PC-9 (cell line): ENCODE data around the gene STAG3. TPM values are rescaled to one million over a fixed set of nuclear protein-coding genes. Genes with fewer than 3 reads are reported as not detected.
"Not testable (repeated sequence)": the region's sequence is repeated elsewhere in the genome, so short reads cannot be mapped to it uniquely, and the experiment has no call there.

ENCODE experiments used
- BruUV-seq: library from RNA; stranded (reverse); fragments of 400-500 nt; replicated peaks from 2 replicates; lab custom pipeline; 2021; lab: Mats Ljungman, UMichigan
- CTCF ChIA-PET: fragments of 300-600 bp; sonication (Branson Sonifier 250); formaldehyde crosslinking; loops from one replicate; lab custom pipeline; 2022; ENCODE audit warnings: antibody characterized with exemption; lab: Charles Lee
- POLR2A ChIA-PET: fragments of 300-600 bp; sonication (Branson Sonifier 250); formaldehyde crosslinking; loops from one replicate; lab custom pipeline; 2022; ENCODE audit warnings: antibody characterized with exemption; ENCODE audit not compliant: unreplicated experiment; lab: Charles Lee
- DNase-seq, 2 experiments: peaks; one replicate each; pipeline versions ENCODE4 v3.0.0 to v3.0.0-alpha.2; 2015 to 2022; ENCODE audit warnings: mixed read lengths in 1 of 2
- H2AFZ ChIP-seq: fragments of 200-600 bp; sonication (generic); 2 replicates; pipeline ENCODE4 v1.8.1; 2017; ENCODE audit warnings: antibody characterized with exemption
- H3F3A ChIP-seq: fragments of 200-600 bp; sonication (generic); 2 replicates; pipeline ENCODE4 v1.8.1; 2017; ENCODE audit warnings: antibody characterized with exemption, mild to moderate bottlenecking, low read depth; ENCODE audit not compliant: insufficient read depth
- H3K27ac ChIP-seq: fragments of 200-600 bp; sonication (generic); 2 replicates; pipeline ENCODE4 v1.6.1; 2016; ENCODE audit warnings: mixed run types
- H3K27me3 ChIP-seq: fragments of 200-600 bp; sonication (generic); 2 replicates; pipeline ENCODE4 v1.6.1; 2016; ENCODE audit warnings: low read depth, mixed run types; ENCODE audit not compliant: insufficient read depth
- H3K36me3 ChIP-seq: fragments of 200-600 bp; sonication (generic); 2 replicates; pipeline ENCODE4 v1.6.1; 2016; ENCODE audit warnings: low read depth, mixed run types
- H3K4me1 ChIP-seq: fragments of 200-600 bp; sonication (generic); replicated peaks from 2 replicates; pipeline ENCODE4 v1.6.1; 2016; ENCODE audit warnings: mixed run types; ENCODE audit not compliant: insufficient read depth
- H3K4me2 ChIP-seq: fragments of 200-600 bp; sonication (generic); 2 replicates; pipeline ENCODE4 v1.6.1; 2017; ENCODE audit warnings: mixed run types
- H3K4me3 ChIP-seq: fragments of 200-600 bp; sonication (generic); 2 replicates; pipeline ENCODE4 v1.6.1; 2016; ENCODE audit warnings: mixed run types
- H3K79me2 ChIP-seq: fragments of 200-600 bp; sonication (generic); 2 replicates; pipeline ENCODE4 v1.6.1; 2017; ENCODE audit warnings: low read depth, mixed run types
- H3K9me2 ChIP-seq: fragments of 200-600 bp; sonication (generic); 2 replicates; pipeline ENCODE4 v1.8.1; 2017; ENCODE audit warnings: mild to moderate bottlenecking; ENCODE audit not compliant: insufficient read depth
- H3K9me3 ChIP-seq: fragments of 200-600 bp; sonication (generic); 2 replicates; pipeline ENCODE4 v1.8.1; 2016; ENCODE audit warnings: low read depth; ENCODE audit not compliant: insufficient read depth
- H4K20me1 ChIP-seq: fragments of 200-600 bp; sonication (generic); 2 replicates; pipeline ENCODE4 v1.8.1; 2017; ENCODE audit not compliant: insufficient read depth
- CTCF ChIP-seq: fragments of 200-600 bp; sonication (generic); conservative IDR thresholded peaks from 2 replicates; pipeline ENCODE4 v1.6.1; 2017; ENCODE audit warnings: mixed run types, antibody characterized with exemption, mild to moderate bottlenecking, moderate library complexity
- EZH2 ChIP-seq: fragments of 200-600 bp; sonication (generic); IDR thresholded peaks from 2 replicates; pipeline ENCODE4 v1.8.0; 2017; ENCODE audit warnings: antibody characterized with exemption, low read depth
- intact Hi-C: fragments of 100-400 bp; cut with micrococcal nuclease; formaldehyde crosslinking; loops from one replicate; pipeline ENCODE4 v1.10.0; 2022; ENCODE audit not compliant: unreplicated experiment
- total RNA-seq: library from RNA; stranded (reverse); gene quantifications from 2 replicates; pipeline ENCODE4 v1.2.3, GENCODE V29; 2021

Gene STAG3
- total RNA-seq, 1 experiment from 2014 or later: 0.83 TPM

- H3K9me2 ChIP-seq, BruUV-seq, CTCF ChIA-PET, intact Hi-C loops, H4K20me1 ChIP-seq, DNase-seq, H3K36me3 ChIP-seq, H3K4me2 ChIP-seq, POLR2A ChIA-PET, H3K9me3 ChIP-seq, H3K27ac ChIP-seq, H3K27me3 ChIP-seq, H2AFZ ChIP-seq, H3K4me3 ChIP-seq: not testable (repeated sequence)
- Histone ChIP-seq H3F3A (peaks cover 22% of the 10 kb centered on the region), H3K79me2 (peaks cover 12% of the 10 kb centered on the region), H3K4me1 (peaks cover 54% of the 10 kb centered on the region)
Measured at GRCh38 chr7:100244988-100245605, 67.4 kb downstream of the STAG3 start.

DNA sequence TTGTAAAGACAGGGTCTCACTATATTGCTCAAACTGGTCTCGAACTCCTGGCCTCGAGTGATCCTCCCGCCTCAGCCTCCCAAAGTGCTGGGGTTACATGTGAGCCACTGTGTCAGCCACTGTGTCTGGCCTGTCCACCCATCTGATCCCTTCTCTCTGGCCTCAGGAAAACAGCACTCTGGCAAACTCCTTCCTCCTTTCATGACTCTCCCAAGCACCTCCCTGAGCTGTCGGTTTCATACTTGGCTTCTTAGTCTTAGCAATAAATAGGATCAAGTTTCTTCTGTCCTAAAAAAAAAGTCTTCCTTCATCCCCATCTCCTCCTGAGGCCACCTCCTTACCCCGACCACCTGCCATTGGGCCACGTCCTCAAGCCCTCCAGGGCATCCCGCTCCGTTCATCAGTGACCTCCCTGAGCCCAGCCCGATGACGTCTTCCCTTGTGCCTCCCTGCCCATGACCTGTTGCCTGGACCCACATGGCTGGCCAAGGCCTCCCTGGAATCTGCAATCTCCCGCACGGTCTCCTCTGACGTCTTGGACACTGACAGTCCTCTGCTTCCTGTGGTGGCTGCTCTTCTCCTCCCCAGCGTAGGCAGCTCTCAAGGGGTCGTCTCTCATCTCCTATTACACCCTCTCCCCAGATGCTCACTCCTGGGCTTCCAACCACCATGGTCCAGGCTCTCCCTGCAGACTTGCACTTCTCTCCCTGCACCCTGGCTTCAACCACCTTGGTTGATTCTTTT is 68.6 kb downstream of the STAG3 start:
- H3K4me2 ChIP-seq: peak overlapping the region; percentile 32
- POLR2A ChIA-PET: interaction anchor here (0.6 to 0.8 kb wide), 2 partner anchors 60 to 79 kb away, joined by 7 to 21 read pairs; no protein-coding TSS in a partner anchor
- peak; percentile 87 to 92 for DNase-seq
- H3K9me3 ChIP-seq, H2AFZ ChIP-seq, CTCF ChIA-PET, H3K27me3 ChIP-seq, H3K9me2 ChIP-seq, H3K36me3 ChIP-seq, BruUV-seq, H4K20me1 ChIP-seq, H3K4me3 ChIP-seq: not testable (repeated sequence)
- H3K27ac ChIP-seq: peak overlapping the region; percentile 57
- peaks cover 46% of the 10 kb centered on the region for H3K4me1 ChIP-seq
- intact Hi-C loops: loop anchor here (1.0 to 2.0 kb wide), 2 partner anchors 95 to 182 kb away; partner anchors contain the start of gene ZCWPW1
- H3K79me2 ChIP-seq: peaks cover 12% of the 10 kb centered on the region
- peaks cover 22% of the 10 kb centered on the region for H3F3A ChIP-seq

GRCh38 chr7:100246865-100247137 is 69.1 kb downstream of the STAG3 start:
- BruUV-seq: TSS peak; percentile 84
- CTCF ChIA-PET, H3K4me3 ChIP-seq, H3K9me3 ChIP-seq, H3K27me3 ChIP-seq, H2AFZ ChIP-seq, H3K9me2 ChIP-seq, DNase-seq, H3K36me3 ChIP-seq, H4K20me1 ChIP-seq: not testable (repeated sequence)
- peak overlapping the region; percentile 57 for H3K27ac ChIP-seq
- H3F3A ChIP-seq: peaks cover 22% of the 10 kb centered on the region
- POLR2A ChIA-PET: interaction anchor here (0.6 kb wide), 1 partner anchor 183 kb away, joined by 4 read pairs; no protein-coding TSS in a partner anchor
- intact Hi-C loops: loop anchor here (1.0 to 2.0 kb wide), 3 partner anchors 18 to 182 kb away; partner anchors contain the start of gene ZCWPW1
- H3K4me2 ChIP-seq: peak overlapping the region; percentile 32
- H3K4me1 ChIP-seq: peaks cover 46% of the 10 kb centered on the region
- peaks cover 12% of the 10 kb centered on the region for H3K79me2 ChIP-seq

DNA sequence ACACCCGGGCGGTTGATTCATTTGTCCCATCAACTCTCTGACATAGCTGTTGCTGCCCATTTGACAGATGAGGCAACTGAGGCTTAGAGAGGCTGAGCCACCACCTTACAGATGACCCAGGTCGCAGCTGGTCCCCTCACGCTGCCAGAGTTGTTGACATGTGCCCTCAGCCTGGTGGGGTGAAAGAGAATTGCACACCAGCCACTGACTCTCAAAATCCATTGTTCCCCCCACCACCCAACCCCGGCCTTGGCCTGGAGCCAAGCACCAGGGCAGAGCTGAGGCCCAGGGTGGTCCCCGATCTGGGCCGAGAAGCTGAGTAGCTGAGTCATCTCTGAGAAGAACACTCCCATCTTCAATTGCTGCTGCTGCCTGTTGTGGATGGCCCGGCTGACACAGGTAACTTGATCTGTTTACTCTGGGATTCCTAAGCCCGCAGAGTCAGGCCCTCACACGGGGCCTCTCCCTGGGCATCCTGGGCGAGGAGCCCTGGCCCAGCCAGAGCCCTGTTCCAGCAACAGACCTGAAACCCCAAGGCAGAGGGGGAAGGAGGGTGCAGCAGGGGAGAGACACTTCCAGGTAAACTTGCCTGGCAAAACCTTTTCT is 69.5 kb downstream of the STAG3 start:
- BruUV-seq: no TSS peak
- Histone ChIP-seq H3K4me3 (no peak overlapping the region), H3K4me1 (peaks cover 46% of the 10 kb centered on the region), H4K20me1 (no peaks in the 10 kb centered on the region), H3F3A (peaks cover 22% of the 10 kb centered on the region), H3K27ac (peak overlapping the region; percentile 57), H3K4me2 (peak overlapping the region; percentile 32), H3K9me2 (no peaks in the 10 kb centered on the region), H3K79me2 (peaks cover 12% of the 10 kb centered on the region), H3K27me3 (no peaks in the 10 kb centered on the region), H2AFZ (no peak overlapping the region), H3K36me3 (no peaks in the 10 kb centered on the region), H3K9me3 (no peaks in the 10 kb centered on the region)
- POLR2A ChIA-PET: interaction anchor here (0.6 kb wide), 2 partner anchors 145 to 183 kb away, joined by 4 read pairs; no protein-coding TSS in a partner anchor
- DNase-seq: peak; percentile 94 to 97
- CTCF ChIA-PET: no interaction called here
- TF ChIP-seq CTCF: no peak
- no peak for TF ChIP-seq EZH2
- intact Hi-C loops: loop anchor here (1.0 to 2.0 kb wide), 2 partner anchors 18 to 94 kb away; no protein-coding TSS in a partner anchor
